HG02938 (cell line): Measurements from ENCODE around the gene CD209.

Source experiments
- ATAC-seq: cut with Tn5 transposase; IDR thresholded peaks from one replicate; pipeline ENCODE4 v1.9.1; 2021; ENCODE audit warnings: mild to moderate bottlenecking, moderate library complexity; ENCODE audit not compliant: unreplicated experiment

The CD209 gene

GRCh38 chr19:7739211-7739755 is 8.1 kb downstream of the CD209 start:
- ATAC-seq = no peak

GRCh38 chr19:7738023-7738422 is 9.3 kb downstream of the CD209 start:
- ATAC-seq = no peak

DNA sequence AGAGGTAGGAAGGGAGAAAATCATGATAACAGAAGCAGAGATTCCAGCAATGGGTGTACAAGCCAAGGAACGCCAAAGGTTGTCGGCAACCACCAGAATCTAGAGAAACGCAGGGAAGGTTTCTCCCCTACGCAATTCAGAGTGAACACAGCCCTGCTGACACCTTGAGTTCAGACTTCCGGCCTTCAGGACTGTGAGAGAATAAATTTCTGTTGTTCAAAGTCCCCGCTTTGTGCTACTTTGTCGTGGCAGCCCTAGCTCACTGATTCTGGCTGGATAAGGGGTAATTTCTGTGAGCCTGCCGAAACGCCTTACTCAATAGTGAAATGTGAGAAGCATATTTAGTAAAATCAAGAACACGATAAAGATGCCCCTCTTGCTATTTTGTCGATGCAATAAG is 10.1 kb downstream of the CD209 start:
- ATAC-seq = no peak

DNA sequence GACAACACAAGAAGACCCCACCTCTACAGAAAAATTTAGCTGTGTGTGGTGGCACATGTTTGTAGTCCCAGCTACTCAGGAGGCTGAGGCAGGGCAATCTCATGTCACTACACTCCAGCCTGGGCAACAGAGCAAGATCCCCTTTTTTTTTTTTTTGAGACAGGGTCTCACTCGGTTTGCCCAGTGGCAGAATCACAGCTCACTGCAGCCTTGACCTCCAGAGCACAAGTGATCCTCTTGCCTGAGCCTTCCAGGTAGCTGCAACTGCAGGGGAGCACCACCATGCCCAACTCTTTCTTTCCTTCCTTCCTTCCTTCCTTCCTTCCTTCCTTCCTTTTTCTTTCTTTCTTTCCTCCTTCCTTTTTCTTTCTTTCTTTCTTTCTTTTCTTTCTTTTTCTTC is 11.2 kb downstream of the CD209 start:
- no peak for ATAC-seq

DNA sequence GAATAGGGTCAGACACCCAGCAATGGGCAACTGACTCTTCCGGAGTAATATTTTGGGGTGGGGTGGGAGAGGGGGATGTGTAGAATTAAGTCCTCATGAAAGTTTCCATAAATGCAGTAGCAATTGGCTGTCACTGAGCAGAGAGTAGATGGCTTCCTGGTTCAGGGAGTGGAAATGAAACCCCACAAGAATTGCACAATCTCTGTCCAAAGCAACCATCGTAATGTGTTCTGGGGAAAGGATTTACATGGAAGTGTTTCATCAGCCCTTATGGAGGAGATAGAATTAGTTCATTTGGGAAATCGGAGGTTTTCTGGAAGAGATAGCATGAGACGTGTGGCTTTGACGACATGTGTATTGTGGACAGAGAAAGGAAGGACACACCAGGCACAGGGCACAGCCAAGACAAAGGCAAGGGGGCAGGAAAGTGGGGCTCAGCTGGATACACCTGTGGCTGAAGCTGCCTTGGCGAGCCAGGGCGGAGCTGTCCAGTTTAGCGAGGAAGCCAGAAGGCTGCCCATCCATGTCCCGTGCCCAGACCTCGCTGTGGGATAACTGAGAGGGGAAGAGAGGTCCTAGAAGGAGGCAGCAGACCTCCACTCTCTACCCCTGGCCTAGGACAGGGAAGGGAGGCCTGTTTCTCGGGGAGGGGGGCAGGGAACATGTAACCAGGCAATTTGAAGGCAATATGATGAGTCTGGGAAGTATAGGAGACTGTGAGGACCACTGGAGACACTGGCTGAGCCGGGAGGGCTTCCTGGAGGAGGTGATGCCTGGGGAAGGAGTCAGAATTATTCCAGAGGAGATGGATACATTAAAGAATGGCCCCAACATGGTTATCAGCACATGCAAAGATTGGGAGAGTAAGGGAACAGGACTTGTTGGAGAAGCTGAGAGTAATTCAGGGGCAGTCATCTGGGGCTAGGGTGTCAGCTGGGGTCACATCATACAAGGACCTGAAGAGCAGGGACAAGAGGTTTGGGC is 12.8 kb downstream of the CD209 start:
- ATAC-seq = no peak

DNA sequence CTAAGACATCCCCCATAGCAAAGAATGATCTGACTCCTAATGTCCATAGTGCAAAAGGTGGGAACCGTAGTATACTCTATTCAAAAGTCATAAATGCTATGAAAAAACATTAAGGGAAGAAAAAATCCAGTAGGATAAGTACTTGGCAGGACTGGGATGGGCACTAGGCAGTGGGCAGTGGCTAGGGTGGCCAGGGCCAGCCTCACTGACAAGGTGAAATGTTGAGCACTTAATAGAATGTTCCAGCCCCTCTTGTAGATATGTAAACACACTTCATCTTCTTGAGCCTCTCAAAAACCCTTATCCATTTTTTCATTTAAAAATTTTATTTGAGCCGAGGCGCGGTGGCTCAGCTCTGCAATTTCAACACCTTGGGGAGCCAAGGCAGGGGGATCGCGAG is 14.0 kb downstream of the CD209 start:
- ATAC-seq = no peak

DNA sequence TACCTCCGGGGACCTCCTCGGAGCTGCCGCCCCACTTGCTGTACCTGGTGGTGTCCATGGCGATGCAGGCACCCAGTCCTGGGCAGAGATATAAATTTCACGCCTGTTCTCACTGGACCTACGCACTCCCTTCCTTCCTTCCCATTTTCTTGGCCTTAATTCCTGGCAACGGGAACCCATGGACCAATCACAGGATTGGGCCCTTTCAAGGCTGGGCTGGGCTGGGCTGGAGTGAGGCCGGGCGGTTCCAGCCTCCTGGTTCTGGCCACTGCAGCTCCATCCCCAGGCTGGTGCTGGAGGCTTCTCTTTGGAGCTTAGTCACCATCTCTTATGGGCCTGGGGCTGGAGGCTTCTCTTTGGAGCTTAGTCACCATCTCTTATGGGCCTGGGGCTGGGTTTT is 15.3 kb downstream of the CD209 start, which contains the start of gene CLEC4G:
Gene CLEC4G, minus strand, starts transcription at position 66 of the 400 bp plus-strand sequence. Its CDS starts 8 bp downstream, at position 58.
- ATAC-seq = no peak

DNA sequence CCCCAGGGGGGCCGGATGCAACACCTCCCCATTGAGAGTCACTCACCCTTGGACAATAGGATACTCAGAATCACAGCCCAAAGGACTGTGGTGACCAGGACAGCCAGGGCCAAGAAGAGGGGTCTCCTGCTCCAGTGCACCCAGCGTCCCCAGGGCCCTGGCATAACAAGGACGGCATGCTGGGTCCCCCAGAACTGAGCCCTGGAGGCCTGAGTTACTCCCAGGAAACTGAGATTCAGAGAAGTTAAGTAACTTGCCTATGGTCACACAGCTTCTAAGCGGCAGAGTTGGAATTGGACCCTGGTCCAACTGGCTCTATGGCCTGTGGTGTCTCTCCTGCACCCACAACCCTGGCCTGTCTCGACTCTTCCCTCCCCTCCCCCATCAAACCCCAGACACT is 15.7 kb downstream of the CD209 start:
- no peak for ATAC-seq

- no peak for ATAC-seq
Measured at GRCh38 chr19:7731218-7731595, 16.1 kb downstream of the CD209 start.

DNA sequence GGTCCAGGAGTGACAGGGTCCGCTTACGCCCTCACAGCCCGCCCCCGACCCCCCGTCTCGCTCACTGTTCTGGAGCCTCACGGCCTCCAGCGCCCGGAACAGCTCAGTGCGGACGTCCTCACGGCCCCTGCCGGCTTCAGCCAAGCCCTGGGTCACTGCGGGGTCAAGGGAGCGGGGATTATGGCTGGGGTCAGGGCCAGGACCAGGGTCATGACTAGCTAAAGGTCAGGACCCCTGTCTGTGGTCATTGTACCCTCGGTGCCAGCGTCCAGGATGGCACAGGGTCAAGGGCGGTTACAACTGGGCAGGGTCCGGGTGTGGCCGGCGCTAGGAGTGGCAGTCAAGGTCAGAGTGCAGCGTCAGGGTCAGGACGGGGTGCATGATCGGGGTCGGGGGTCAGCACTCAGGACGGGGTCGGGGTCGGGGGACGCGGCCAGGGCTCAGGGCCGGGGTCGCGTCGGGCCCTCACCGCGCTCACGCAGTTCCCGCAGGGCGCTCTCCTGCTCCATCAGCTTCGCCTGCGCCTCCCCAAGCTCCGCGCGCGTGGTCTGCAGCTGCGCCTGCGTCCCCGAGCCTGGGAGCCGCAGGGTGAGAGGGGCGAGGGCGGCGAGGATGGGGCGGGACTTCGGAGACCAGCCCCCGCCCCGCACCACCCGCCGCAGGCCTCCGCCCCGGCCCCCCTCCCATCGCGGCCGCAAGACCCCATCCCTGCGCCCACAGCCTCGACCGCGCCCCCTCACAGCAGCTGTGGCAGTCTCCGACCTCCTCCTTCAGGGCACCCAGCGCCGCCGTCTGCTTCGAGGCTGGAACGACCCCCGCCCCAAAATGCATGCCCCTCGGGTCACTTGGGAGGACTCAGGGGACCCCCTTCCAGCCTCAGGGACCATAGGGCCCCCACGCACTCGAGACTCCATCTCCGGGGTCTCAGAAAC is 16.8 kb downstream of the CD209 start:
- ATAC-seq = no peak

DNA sequence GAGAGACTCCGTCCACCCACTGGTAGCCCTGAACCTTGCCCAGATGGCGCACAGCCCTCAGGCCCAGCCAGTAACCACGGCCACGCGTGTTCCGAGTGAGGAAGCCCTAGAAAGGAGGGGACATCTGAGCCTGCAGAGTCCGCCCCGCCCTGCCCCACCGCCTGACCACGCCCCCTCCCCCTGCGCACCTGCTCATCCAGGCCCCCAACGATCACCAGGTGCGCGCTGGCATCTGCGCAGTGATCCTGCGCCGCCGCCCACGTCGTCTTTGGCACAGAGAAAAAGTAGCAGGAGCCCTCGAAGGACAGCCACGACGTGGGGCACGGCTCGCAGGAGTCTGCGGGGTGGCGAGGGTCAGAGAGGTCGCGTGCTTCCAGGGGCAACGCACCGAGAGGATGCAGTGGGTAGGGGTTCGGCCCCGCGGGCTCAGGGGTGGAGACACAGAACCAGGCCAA is 17.5 kb downstream of the CD209 start:
- ATAC-seq = no peak

- no peak for ATAC-seq
Measured at GRCh38 chr19:7729211-7729610, 18.1 kb downstream of the CD209 start.

GRCh38 chr19:7725791-7726190 is 21.5 kb downstream of the CD209 start:
- ATAC-seq = no peak

GRCh38 chr19:7722231-7722651 is 25.1 kb downstream of the CD209 start:
- ATAC-seq = no peak

- ATAC-seq = no peak
Measured at GRCh38 chr19:7720351-7720750, 27.0 kb downstream of the CD209 start.

GRCh38 chr19:7718668-7719067 is 28.7 kb downstream of the CD209 start:
- ATAC-seq = no peak

GRCh38 chr19:7716762-7717161 is 30.6 kb downstream of the CD209 start:
- no peak for ATAC-seq

DNA sequence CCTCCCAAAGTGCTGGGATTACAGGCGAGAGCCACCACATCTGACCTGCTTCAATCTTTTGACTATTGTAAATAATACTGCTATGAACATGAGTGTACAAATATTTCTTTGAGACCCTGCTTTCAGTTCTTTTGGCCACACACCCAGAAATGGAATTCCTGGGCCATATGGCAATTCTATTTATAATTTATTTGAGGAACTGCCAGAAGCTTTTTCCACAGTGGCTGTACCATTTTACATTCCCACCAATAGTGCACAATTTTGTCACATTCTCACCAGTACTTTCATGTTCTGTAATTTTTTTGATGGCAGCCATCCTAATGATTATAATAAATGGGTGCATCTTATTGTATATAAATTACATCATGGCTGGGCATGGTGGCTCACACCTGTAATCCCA is 31.7 kb downstream of the CD209 start:
- no peak for ATAC-seq

GRCh38 chr19:7710616-7711015 is 36.7 kb downstream of the CD209 start:
- ATAC-seq = no peak

GRCh38 chr19:7709932-7710460 is 37.3 kb downstream of the CD209 start:
- ATAC-seq = no peak

GRCh38 chr19:7706955-7707456 is 40.3 kb downstream of the CD209 start:
- no peak for ATAC-seq
